Central memory CD8-positive, alpha-beta T cell (primary cell): ENCODE data around the gene PBOV1.

Experiments used
- ATAC-seq: fragments of 150-1000 bp; cut with Tn5 transposase; replicated peaks from 2 replicates; pipeline ENCODE4 v1.10.0; 2022; ENCODE audit warnings: mild to moderate bottlenecking, moderate FRiP score, moderate number of reproducible peaks; ENCODE audit not compliant: poor library complexity, severe bottlenecking; ENCODE audit errors: extremely low read depth
- DNase-seq, 2 donors: peaks; one replicate each; pipeline ENCODE4 v3.0.0; 2021; ENCODE audit warnings: low spot score in 2 of 2
- H3K27ac Mint-ChIP-seq: one replicate; pipeline ENCODE4 v1.8.0; 2022; ENCODE audit warnings: low read depth, mild to moderate bottlenecking, moderate library complexity, mixed read lengths
- H3K27me3 Mint-ChIP-seq: one replicate; pipeline ENCODE4 v1.8.0; 2022; ENCODE audit warnings: mixed read lengths
- H3K36me3 Mint-ChIP-seq: one replicate; pipeline ENCODE4 v1.8.0; 2022; ENCODE audit warnings: mild to moderate bottlenecking, moderate library complexity, mixed read lengths; ENCODE audit not compliant: insufficient read depth
- H3K4me1 Mint-ChIP-seq: one replicate; pipeline ENCODE4 v1.8.0; 2022; ENCODE audit warnings: mixed read lengths
- H3K4me3 Mint-ChIP-seq: one replicate; pipeline ENCODE4 v1.8.0; 2022; ENCODE audit warnings: mild to moderate bottlenecking, moderate library complexity, mixed read lengths
- H3K9me3 Mint-ChIP-seq: one replicate; pipeline ENCODE4 v1.8.0; 2022; ENCODE audit warnings: mixed read lengths

PBOV1 gene

GRCh38 chr6:138218449-138218848 lies at the start of gene PBOV1:
TSS of gene PBOV1 (minus strand) at chr6:138218491. CDS start at chr6:138218395, 96 bp downstream.
- Mint-ChIP-seq H3K4me1 (no peaks in the 10 kb centered on the region), H3K27me3 (peaks cover 82% of the 10 kb centered on the region), H3K9me3 (no peaks in the 10 kb centered on the region), H3K27ac (no peak within 1 kb of the TSS), H3K4me3 (no peak within 1 kb of the TSS), H3K36me3 (no peaks in the 10 kb centered on the region)
- ATAC-seq (no peak), DNase-seq (no peak)

GRCh38 chr6:138266095-138266494 lies 47.8 kb upstream of the PBOV1 start:
- no peaks in the 10 kb centered on the region for H3K9me3 Mint-ChIP-seq
- H3K27ac Mint-ChIP-seq = no peak overlapping the region
- no peaks in the 10 kb centered on the region for H3K36me3 Mint-ChIP-seq
- DNase-seq (no peak), ATAC-seq (no peak)
- H3K4me1 Mint-ChIP-seq = no peaks in the 10 kb centered on the region
- no peak overlapping the region for H3K4me3 Mint-ChIP-seq
- peaks cover 72% of the 10 kb centered on the region for H3K27me3 Mint-ChIP-seq

GRCh38 chr6:138264372-138264880 lies 46.1 kb upstream of the PBOV1 start:
- H3K4me3 Mint-ChIP-seq = no peak overlapping the region
- ATAC-seq = no peak
- DNase-seq = no peak
- no peaks in the 10 kb centered on the region for H3K4me1 Mint-ChIP-seq
- no peaks in the 10 kb centered on the region for H3K9me3 Mint-ChIP-seq
- no peaks in the 10 kb centered on the region for H3K36me3 Mint-ChIP-seq
- peaks cover 72% of the 10 kb centered on the region for H3K27me3 Mint-ChIP-seq
- H3K27ac Mint-ChIP-seq = no peak overlapping the region

GRCh38 chr6:138263963-138264362 lies 45.7 kb upstream of the PBOV1 start:
- Mint-ChIP-seq H3K27me3 (peaks cover 72% of the 10 kb centered on the region), H3K27ac (no peak overlapping the region), H3K4me3 (no peak overlapping the region), H3K36me3 (no peaks in the 10 kb centered on the region), H3K9me3 (no peaks in the 10 kb centered on the region), H3K4me1 (no peaks in the 10 kb centered on the region)
- ATAC-seq (no peak), DNase-seq (no peak)

- ATAC-seq (no peak), DNase-seq (no peak)
- Mint-ChIP-seq H3K27me3 (peaks cover 91% of the 10 kb centered on the region), H3K9me3 (no peaks in the 10 kb centered on the region), H3K27ac (no peak overlapping the region), H3K36me3 (no peaks in the 10 kb centered on the region), H3K4me3 (no peak overlapping the region), H3K4me1 (no peaks in the 10 kb centered on the region)
Observed at GRCh38 chr6:138261116-138261780, 43.0 kb upstream of the PBOV1 start.

GRCh38 chr6:138258991-138259390 lies 40.7 kb upstream of the PBOV1 start:
- Mint-ChIP-seq H3K9me3 (no peaks in the 10 kb centered on the region), H3K36me3 (no peaks in the 10 kb centered on the region), H3K4me1 (no peaks in the 10 kb centered on the region), H3K27me3 (peaks cover 84% of the 10 kb centered on the region), H3K4me3 (no peak overlapping the region), H3K27ac (no peak overlapping the region)
- ATAC-seq (no peak), DNase-seq (no peak)

- Mint-ChIP-seq H3K4me1 (no peaks in the 10 kb centered on the region), H3K36me3 (no peaks in the 10 kb centered on the region), H3K27ac (no peak overlapping the region), H3K4me3 (no peak overlapping the region), H3K27me3 (peaks cover 83% of the 10 kb centered on the region), H3K9me3 (no peaks in the 10 kb centered on the region)
- ATAC-seq (no peak), DNase-seq (no peak)
Observed at GRCh38 chr6:138258197-138258596, 39.9 kb upstream of the PBOV1 start.

GRCh38 chr6:138257638-138258040 lies 39.3 kb upstream of the PBOV1 start:
- Mint-ChIP-seq H3K27me3 (peaks cover 78% of the 10 kb centered on the region), H3K4me3 (no peak overlapping the region), H3K4me1 (no peaks in the 10 kb centered on the region), H3K9me3 (no peaks in the 10 kb centered on the region), H3K27ac (no peak overlapping the region), H3K36me3 (no peaks in the 10 kb centered on the region)
- ATAC-seq (no peak), DNase-seq (no peak)

GRCh38 chr6:138255443-138255842 lies 37.2 kb upstream of the PBOV1 start:
- Mint-ChIP-seq H3K9me3 (no peaks in the 10 kb centered on the region), H3K4me3 (no peak overlapping the region), H3K36me3 (no peaks in the 10 kb centered on the region), H3K27me3 (peaks cover 68% of the 10 kb centered on the region), H3K4me1 (no peaks in the 10 kb centered on the region), H3K27ac (no peak overlapping the region)
- ATAC-seq = no peak
- no peak for DNase-seq

- no peak overlapping the region for H3K27ac Mint-ChIP-seq
- no peaks in the 10 kb centered on the region for H3K9me3 Mint-ChIP-seq
- no peak for DNase-seq
- no peak overlapping the region for H3K4me3 Mint-ChIP-seq
- H3K4me1 Mint-ChIP-seq = no peaks in the 10 kb centered on the region
- H3K36me3 Mint-ChIP-seq = no peaks in the 10 kb centered on the region
- H3K27me3 Mint-ChIP-seq = peaks cover 51% of the 10 kb centered on the region
- no peak for ATAC-seq
Observed at GRCh38 chr6:138253731-138254130, 35.4 kb upstream of the PBOV1 start.

GRCh38 chr6:138250513-138251247 lies 32.4 kb upstream of the PBOV1 start:
- Mint-ChIP-seq H3K9me3 (no peaks in the 10 kb centered on the region), H3K4me3 (no peak overlapping the region), H3K27ac (no peak overlapping the region), H3K36me3 (no peaks in the 10 kb centered on the region), H3K27me3 (peaks cover 33% of the 10 kb centered on the region), H3K4me1 (no peaks in the 10 kb centered on the region)
- DNase-seq (no peak), ATAC-seq (no peak)

- Mint-ChIP-seq H3K27ac (no peak overlapping the region), H3K27me3 (peaks cover 27% of the 10 kb centered on the region), H3K4me1 (no peaks in the 10 kb centered on the region), H3K36me3 (no peaks in the 10 kb centered on the region), H3K9me3 (no peaks in the 10 kb centered on the region), H3K4me3 (no peak overlapping the region)
- DNase-seq (no peak), ATAC-seq (no peak)
Observed at GRCh38 chr6:138250053-138250452, 31.8 kb upstream of the PBOV1 start.

GRCh38 chr6:138248878-138249277 lies 30.6 kb upstream of the PBOV1 start:
- no peak overlapping the region for H3K27ac Mint-ChIP-seq
- H3K36me3 Mint-ChIP-seq = no peaks in the 10 kb centered on the region
- H3K27me3 Mint-ChIP-seq = peaks cover 30% of the 10 kb centered on the region
- H3K4me1 Mint-ChIP-seq = no peaks in the 10 kb centered on the region
- DNase-seq = no peak
- no peak overlapping the region for H3K4me3 Mint-ChIP-seq
- ATAC-seq = no peak
- H3K9me3 Mint-ChIP-seq = no peaks in the 10 kb centered on the region
